Vagina (tissue), 2 donors: ENCODE measurements around the gene SWAP70. TPM values are rescaled to one million over a fixed set of nuclear protein-coding genes. Genes with fewer than 3 reads are reported as not detected.
A peak's percentile ranks its signal among the peaks of the same experiment; 100 is the strongest.
"Not testable (repeated sequence)": the region's sequence is repeated elsewhere in the genome, so short reads cannot be mapped to it uniquely, and the experiment has no call there.

Source experiments
- DNase-seq, 2 donors: peaks; one replicate each; pipeline ENCODE4 v3.0.0-alpha.2; 2017; ENCODE audit errors: extremely low spot score in 2 of 2
- H3K27ac ChIP-seq: fragments of 200-600 bp; sonication (generic); one replicate; pipeline ENCODE4 v1.5.1; 2019
- H3K27me3 ChIP-seq: fragments of 200-600 bp; sonication (generic); one replicate; pipeline ENCODE4 v1.5.1; 2019
- H3K36me3 ChIP-seq, 2 donors: fragments of 200-600 bp; sonication (generic); one replicate each; pipeline ENCODE4 v1.5.1; 2017 to 2019
- H3K4me1 ChIP-seq: fragments of 200-600 bp; sonication (generic); one replicate; pipeline ENCODE4 v1.5.1; 2019
- H3K4me3 ChIP-seq, 2 donors: fragments of 200-600 bp; sonication (generic); 1 replicate in 1 of 2; 2 replicates in 1 of 2; pipeline ENCODE4 v1.5.1; 2016 to 2019
- H3K9me3 ChIP-seq: fragments of 200-600 bp; sonication (generic); one replicate; pipeline ENCODE4 v1.5.1; 2019
- POLR2A ChIP-seq, 2 donors: fragments of 450-650 bp; IDR thresholded peaks; one replicate each; pipeline ENCODE4 v1.6.1; 2017; ENCODE audit warnings: antibody characterized with exemption in 2 of 2, mild to moderate bottlenecking in 2 of 2, moderate library complexity in 2 of 2
- POLR2AphosphoS5 ChIP-seq, 2 donors: sonication (generic); formaldehyde crosslinking; IDR thresholded peaks; one replicate each; pipeline ENCODE4 v1.9.0; 2017; ENCODE audit warnings: antibody characterized with exemption in 2 of 2, mild to moderate bottlenecking in 2 of 2, low read depth in 1 of 2; ENCODE audit not compliant: insufficient read depth in 1 of 2
- intact Hi-C: fragments of 100-400 bp; cut with DNase I; formaldehyde crosslinking; loops from one replicate; pipeline ENCODE4 v1.15.1; 2023
- total RNA-seq: library from RNA; depleted of rRNA; stranded (reverse); fragments of >200 nt; gene quantifications from one replicate; pipeline ENCODE4 v1.2.3, GENCODE V29; 2016
- TF ChIP-seq, protein P1 (sequence below), 3 experiments: fragments of 450-650 bp in 2 of 3; fragments of 200-600 bp in 1 of 3; sonication (generic) in 1 of 3; IDR thresholded peaks; one replicate each; pipeline ENCODE4 v1.5.1; 2017 to 2019; ENCODE audit warnings: antibody characterized with exemption in 3 of 3, mild to moderate bottlenecking in 2 of 3, moderate library complexity in 2 of 3

SWAP70 gene
- total RNA-seq, 1 donor from 2014 or later: 32.2 TPM

DNA sequence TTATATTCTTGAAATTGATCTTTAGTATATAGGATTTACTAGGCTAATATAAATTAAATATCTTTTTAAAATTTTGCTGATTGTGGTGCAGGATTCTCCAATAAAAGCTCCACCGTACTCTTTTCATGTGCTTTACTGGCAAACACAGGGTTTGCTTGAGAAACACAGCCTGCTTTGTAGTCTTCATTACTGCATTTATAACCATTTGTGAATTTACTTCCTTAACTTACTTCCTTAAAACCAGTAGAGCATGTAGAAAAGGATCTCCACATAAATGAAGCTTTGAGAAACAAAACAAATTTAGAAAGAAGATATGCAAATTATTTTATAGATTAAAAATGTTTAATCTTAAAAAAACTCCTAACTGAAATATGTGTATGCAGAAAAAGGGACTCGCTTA is 28.8 kb downstream of the SWAP70 start:
- H3K4me1 ChIP-seq: peaks cover 49% of the 10 kb centered on the region
- TF ChIP-seq POLR2AphosphoS5 (IDR thresholded peaks at IDR 0.05; ENCODE audit: insufficient read depth in 1 of 2, low read depth in 1 of 2) (no peak), POLR2A (IDR thresholded peaks at IDR 0.05) (no peak)
- TF ChIP-seq, protein P1, sequence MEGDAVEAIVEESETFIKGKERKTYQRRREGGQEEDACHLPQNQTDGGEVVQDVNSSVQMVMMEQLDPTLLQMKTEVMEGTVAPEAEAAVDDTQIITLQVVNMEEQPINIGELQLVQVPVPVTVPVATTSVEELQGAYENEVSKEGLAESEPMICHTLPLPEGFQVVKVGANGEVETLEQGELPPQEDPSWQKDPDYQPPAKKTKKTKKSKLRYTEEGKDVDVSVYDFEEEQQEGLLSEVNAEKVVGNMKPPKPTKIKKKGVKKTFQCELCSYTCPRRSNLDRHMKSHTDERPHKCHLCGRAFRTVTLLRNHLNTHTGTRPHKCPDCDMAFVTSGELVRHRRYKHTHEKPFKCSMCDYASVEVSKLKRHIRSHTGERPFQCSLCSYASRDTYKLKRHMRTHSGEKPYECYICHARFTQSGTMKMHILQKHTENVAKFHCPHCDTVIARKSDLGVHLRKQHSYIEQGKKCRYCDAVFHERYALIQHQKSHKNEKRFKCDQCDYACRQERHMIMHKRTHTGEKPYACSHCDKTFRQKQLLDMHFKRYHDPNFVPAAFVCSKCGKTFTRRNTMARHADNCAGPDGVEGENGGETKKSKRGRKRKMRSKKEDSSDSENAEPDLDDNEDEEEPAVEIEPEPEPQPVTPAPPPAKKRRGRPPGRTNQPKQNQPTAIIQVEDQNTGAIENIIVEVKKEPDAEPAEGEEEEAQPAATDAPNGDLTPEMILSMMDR (IDR thresholded peaks at IDR 0.05): no peak
- H3K36me3 ChIP-seq: peaks cover 0 to 13% of the 10 kb centered on the region in 2 donors
- H3K27me3 ChIP-seq: no peaks in the 10 kb centered on the region
- intact Hi-C loops: no loop called here
- peak overlapping the region; percentile 29 for H3K27ac ChIP-seq
- DNase-seq: no peak
- H3K9me3 ChIP-seq: no peaks in the 10 kb centered on the region
- H3K4me3 ChIP-seq: no peak overlapping the region

DNA sequence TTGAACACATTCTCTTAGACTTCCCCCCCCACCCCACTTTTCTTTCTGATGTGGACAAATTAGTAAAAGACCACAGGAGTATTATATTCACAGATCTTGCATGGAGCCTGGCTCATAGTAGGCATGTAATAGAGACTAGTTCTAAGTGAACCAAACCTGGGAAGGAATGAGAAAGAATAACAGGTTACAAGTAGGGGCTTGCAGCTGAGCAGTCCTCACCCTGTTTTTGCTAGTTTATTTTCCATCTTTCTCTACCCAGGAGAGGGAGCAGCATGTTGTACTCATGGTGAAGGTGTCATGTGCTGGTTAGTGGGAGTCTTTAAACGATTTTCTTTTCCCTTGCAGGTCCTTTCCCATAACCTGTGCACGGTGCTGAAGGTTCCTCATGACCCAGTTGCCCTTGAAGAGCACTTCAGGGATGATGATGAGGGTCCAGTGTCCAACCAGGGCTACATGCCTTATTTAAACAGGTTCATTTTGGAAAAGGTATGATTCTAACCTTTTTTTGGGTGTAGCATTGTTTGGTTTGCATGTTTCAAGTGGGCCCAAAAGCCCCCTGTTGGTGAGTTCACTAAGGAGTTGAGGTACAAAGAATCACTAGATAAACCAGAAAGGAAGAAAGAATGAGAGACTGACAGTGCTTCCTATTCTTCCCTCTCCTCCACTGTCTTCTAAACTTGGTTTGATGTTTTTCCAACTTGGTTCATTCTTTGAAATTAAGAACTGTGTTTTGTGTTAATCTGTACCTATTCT is 30.1 kb downstream of the SWAP70 start:
- intact Hi-C loops: no loop called here
- TF ChIP-seq, protein P1 (IDR thresholded peaks at IDR 0.05): no peak
- TF ChIP-seq POLR2A (IDR thresholded peaks at IDR 0.05) (no peak), POLR2AphosphoS5 (IDR thresholded peaks at IDR 0.05; ENCODE audit: insufficient read depth in 1 of 2, low read depth in 1 of 2) (no peak)
- H3K4me1 ChIP-seq: peaks cover 37% of the 10 kb centered on the region
- H3K9me3 ChIP-seq: no peaks in the 10 kb centered on the region
- peaks cover 0 to 13% of the 10 kb centered on the region in 2 donors for H3K36me3 ChIP-seq
- no peak for DNase-seq
- no peak overlapping the region for H3K27ac ChIP-seq
- no peaks in the 10 kb centered on the region for H3K27me3 ChIP-seq
- H3K4me3 ChIP-seq: no peak overlapping the region

DNA sequence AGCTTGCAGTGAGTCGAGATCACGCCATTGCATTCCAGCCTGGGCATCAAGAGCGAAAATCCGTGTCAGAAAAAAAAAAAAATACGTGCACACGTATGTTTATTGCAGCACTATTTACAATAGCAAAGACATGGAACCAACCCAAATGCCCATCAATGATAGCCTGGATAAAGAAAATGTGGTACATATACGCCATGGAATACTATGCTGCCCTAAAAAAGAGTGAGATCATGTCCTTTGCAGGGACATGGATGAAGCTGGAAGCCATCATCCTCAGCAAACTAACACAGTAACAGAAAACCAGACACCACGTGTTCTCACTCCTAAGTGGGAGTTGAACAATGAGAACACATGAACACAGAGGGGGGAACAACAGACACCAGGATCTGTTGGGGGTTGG is 31.4 kb downstream of the SWAP70 start:
- H3K27ac ChIP-seq, DNase-seq, intact Hi-C loops: not testable (repeated sequence)

DNA sequence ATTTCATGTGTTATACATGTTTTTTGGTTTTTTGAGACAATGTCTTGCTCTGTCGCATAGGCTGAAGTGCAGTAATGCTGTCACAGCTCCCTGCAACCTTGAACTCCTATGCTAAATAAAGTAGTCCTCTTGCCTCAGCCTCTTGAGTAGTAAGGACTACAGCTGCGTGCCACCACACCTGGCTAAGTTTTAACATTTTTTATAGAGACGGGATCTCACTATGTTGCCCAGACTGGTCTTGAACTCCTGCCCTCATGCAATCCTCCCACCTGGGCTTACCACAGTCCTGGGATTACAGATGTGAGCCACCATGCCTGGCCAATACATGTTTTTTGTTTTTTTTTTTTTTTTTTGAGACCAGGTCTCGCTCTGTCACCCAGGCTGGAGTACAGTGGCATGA is 33.9 kb downstream of the SWAP70 start:
- Histone ChIP-seq H3K27ac (no peak overlapping the region), H3K4me1 (peaks cover 34% of the 10 kb centered on the region), H3K36me3 (peaks cover 0 to 13% of the 10 kb centered on the region in 2 donors), H3K4me3 (no peak overlapping the region), H3K27me3 (no peaks in the 10 kb centered on the region), H3K9me3 (no peaks in the 10 kb centered on the region)
- DNase-seq: no peak
- intact Hi-C loops: no loop called here
- TF ChIP-seq POLR2A (IDR thresholded peaks at IDR 0.05) (no peak), POLR2AphosphoS5 (IDR thresholded peaks at IDR 0.05; ENCODE audit: insufficient read depth in 1 of 2, low read depth in 1 of 2) (no peak)
- TF ChIP-seq, protein P1 (IDR thresholded peaks at IDR 0.05): no peak

More for the DNA sequence above, 31.4 kb downstream of the SWAP70 start:
- H3K9me3 ChIP-seq, H3K27me3 ChIP-seq, H3K4me3 ChIP-seq: not testable (repeated sequence)
- peaks cover 27% of the 10 kb centered on the region for H3K4me1 ChIP-seq
- peaks cover 0 to 13% of the 10 kb centered on the region in 2 donors for H3K36me3 ChIP-seq

DNA sequence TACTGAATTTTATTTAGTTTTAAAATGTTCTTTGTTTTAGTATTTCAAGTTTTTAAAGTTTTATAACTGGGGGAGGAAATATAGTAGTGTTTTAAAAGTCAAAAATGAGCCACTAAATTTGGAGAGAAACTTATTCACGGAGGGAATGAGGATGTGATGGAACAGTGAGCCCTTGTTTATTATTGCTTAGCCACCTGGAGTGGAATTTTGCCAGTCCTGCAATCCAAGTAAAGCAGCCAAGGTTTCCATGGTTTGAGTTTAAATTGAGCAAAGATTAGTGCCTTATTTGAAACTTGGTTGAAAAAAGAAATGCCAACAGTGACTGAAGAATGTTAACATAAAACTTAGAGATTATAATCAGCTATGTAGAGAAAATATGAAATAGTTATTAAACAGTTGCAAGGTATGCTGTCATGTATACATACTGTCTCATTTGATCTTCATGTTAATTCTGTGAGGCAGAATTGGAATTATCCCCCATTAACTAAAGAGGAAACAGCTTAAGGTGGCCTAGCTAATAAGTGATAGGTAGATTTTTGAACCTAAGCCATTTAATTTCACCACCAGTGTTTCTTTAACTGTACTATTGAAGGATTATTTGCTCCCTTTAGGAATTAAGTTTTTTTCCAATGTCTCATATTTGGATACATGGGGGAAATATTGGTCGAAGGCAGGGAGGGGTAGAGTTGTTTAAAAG is 36.4 kb downstream of the SWAP70 start:
- peaks cover 20% of the 10 kb centered on the region for H3K4me1 ChIP-seq
- peaks cover 0 to 9% of the 10 kb centered on the region in 2 donors for H3K36me3 ChIP-seq
- H3K27ac ChIP-seq: peak overlapping the region; percentile 9
- no peaks in the 10 kb centered on the region for H3K27me3 ChIP-seq
- DNase-seq: no peak
- intact Hi-C loops: no loop called here
- no peak overlapping the region for H3K4me3 ChIP-seq
- TF ChIP-seq, protein P1 (IDR thresholded peaks at IDR 0.05): no peak
- no peak for TF ChIP-seq POLR2AphosphoS5 (IDR thresholded peaks at IDR 0.05; ENCODE audit: insufficient read depth in 1 of 2, low read depth in 1 of 2)
- TF ChIP-seq POLR2A (IDR thresholded peaks at IDR 0.05): no peak
- no peaks in the 10 kb centered on the region for H3K9me3 ChIP-seq
